SIG-M5 treated with dmso at 0.1 percent for 504 hours (cell line): ENCODE measurements around the gene TNNC2.
"Not testable (repeated sequence)": the region's sequence is repeated elsewhere in the genome, so short reads cannot be mapped to it uniquely, and the experiment has no call there.

Experiments
- DNase-seq: peaks from one replicate; lab custom pipeline; 2025; ENCODE audit not compliant: unreplicated experiment; lab: John Stamatoyannopoulos, UW

TNNC2 gene

GRCh38 chr20:45827030-45827652, at the start of gene TNNC2:
Gene TNNC2 (minus strand): TSS chr20:45827312. CDS start chr20:45827248, 64 bp downstream.
- no peak for DNase-seq

- DNase-seq: no peak
These were observed 47.5 kb upstream of the TNNC2 start for GRCh38 chr20:45874576-45874975.

- not testable (repeated sequence) for DNase-seq
These were observed 47.0 kb upstream of the TNNC2 start for GRCh38 chr20:45874104-45874481.

GRCh38 chr20:45873409-45874103, 46.4 kb upstream of the TNNC2 start:
- DNase-seq: no peak

- DNase-seq: peak; percentile 40
These were observed 45.5 kb upstream of the TNNC2 start for GRCh38 chr20:45872626-45873025.

- DNase-seq: no peak
These were observed 40.7 kb upstream of the TNNC2 start for GRCh38 chr20:45867819-45868176.

- no peak for DNase-seq
These were observed 40.2 kb upstream of the TNNC2 start for GRCh38 chr20:45867136-45867818.

- no peak for DNase-seq
These were observed 39.3 kb upstream of the TNNC2 start for GRCh38 chr20:45866454-45866853.

- no peak for DNase-seq
These were observed 36.7 kb upstream of the TNNC2 start for GRCh38 chr20:45863543-45864470.

- DNase-seq: no peak
These were observed 34.3 kb upstream of the TNNC2 start for GRCh38 chr20:45861221-45862075.

GRCh38 chr20:45860560-45861220, 33.6 kb upstream of the TNNC2 start:
- DNase-seq: no peak

- no peak for DNase-seq
These were observed 32.8 kb upstream of the TNNC2 start for GRCh38 chr20:45859916-45860315.

GRCh38 chr20:45857882-45858216, 30.7 kb upstream of the TNNC2 start:
- peak; percentile 71 for DNase-seq

- peak; percentile 100 for DNase-seq
These were observed 30.2 kb upstream of the TNNC2 start, which contains the start of the genes ACOT8 and ZSWIM3 for GRCh38 chr20:45857114-45857881. Gene ACOT8 (minus strand): TSS chr20:45857392. CDS start chr20:45857315, 77 bp downstream. Gene ZSWIM3 (plus strand): TSS chr20:45857614. CDS start chr20:45857826, 212 bp downstream.

GRCh38 chr20:45853484-45853883, 26.4 kb upstream of the TNNC2 start:
- no peak for DNase-seq

GRCh38 chr20:45852326-45852725, 25.2 kb upstream of the TNNC2 start:
- DNase-seq: no peak

- no peak for DNase-seq
These were observed 24.4 kb upstream of the TNNC2 start for GRCh38 chr20:45851501-45851900.

GRCh38 chr20:45850926-45851325, 23.8 kb upstream of the TNNC2 start:
- no peak for DNase-seq

- DNase-seq: no peak
These were observed 23.1 kb upstream of the TNNC2 start for GRCh38 chr20:45850238-45850637.
